Upper lobe of left lung (tissue), 6 donors: ENCODE measurements around the gene CC2D1B. TPM values are rescaled to one million over a fixed set of nuclear protein-coding genes. Genes with fewer than 3 reads are reported as not detected.

Source experiments
- ATAC-seq, 2 donors: fragments of 200-7000 bp; cut with Tn5 transposase; one replicate each; pipeline ENCODE4 v1.9.1; 2022; ENCODE audit warnings: mild to moderate bottlenecking in 2 of 2, moderate library complexity in 2 of 2; ENCODE audit not compliant: low FRiP score in 2 of 2
- DNase-seq, 2 donors: peaks; one replicate each; pipeline ENCODE4 v3.0.0-alpha.2; 2019 to 2020
- H3K27ac ChIP-seq, 4 donors: fragments of 200-600 bp; sonication (generic); one replicate each; pipeline ENCODE4 v1.5.1; 2016 to 2019
- H3K27me3 ChIP-seq, 4 donors: fragments of 200-600 bp; sonication (generic); one replicate each; pipeline ENCODE4 v1.5.1; 2017 to 2019
- H3K36me3 ChIP-seq, 4 donors: fragments of 200-600 bp; sonication (generic); one replicate each; pipeline ENCODE4 v1.5.1; 2016 to 2019
- H3K4me1 ChIP-seq, 4 donors: fragments of 200-600 bp; sonication (generic); one replicate each; pipeline ENCODE4 v1.5.1; 2018 to 2019
- H3K4me3 ChIP-seq, 4 donors: fragments of 200-600 bp; sonication (generic); one replicate each; pipeline ENCODE4 v1.5.1; 2017 to 2019; ENCODE audit warnings: mild to moderate bottlenecking in 2 of 4, moderate library complexity in 1 of 4
- H3K9me3 ChIP-seq, 4 donors: fragments of 200-600 bp; sonication (generic); one replicate each; pipeline ENCODE4 v1.5.1; 2018 to 2019
- EP300 ChIP-seq, 4 donors: sonication (generic); formaldehyde crosslinking; IDR thresholded peaks; one replicate each; pipeline ENCODE4 v1.5.1; 2017; ENCODE audit warnings: antibody characterized with exemption in 4 of 4, control low read depth in 2 of 4
- POLR2A ChIP-seq, 4 donors: fragments of 450-650 bp; IDR thresholded peaks; one replicate each; pipeline ENCODE4 v1.5.1; 2016 to 2017; ENCODE audit warnings: antibody characterized with exemption in 4 of 4, mild to moderate bottlenecking in 2 of 4
- POLR2AphosphoS5 ChIP-seq, 2 donors: sonication (generic); formaldehyde crosslinking; IDR thresholded peaks; one replicate each; pipeline ENCODE4 v1.5.1; 2017; ENCODE audit warnings: antibody characterized with exemption in 2 of 2
- WGBS, 2 donors: methylation state at CpG; one replicate each; pipeline ENCODE4 v1.1.5; 2017 to 2018; 5-methylcytosine and 5-hydroxymethylcytosine counted together
- total RNA-seq, 6 donors: library from RNA; depleted of rRNA in 4 of 6; stranded (reverse); fragments of >200 nt in 4 of 6; gene quantifications; one replicate each; pipeline versions ENCODE4 v1.1.0 to v1.2.1, GENCODE V29; 2016 to 2021
- TF ChIP-seq, protein P1 (sequence below), 6 experiments: fragments of 450-650 bp in 4 of 6; fragments of 200-600 bp in 2 of 6; sonication (generic) in 2 of 6; IDR thresholded peaks; one replicate each; pipeline ENCODE4 v1.5.1; 2016 to 2019; ENCODE audit warnings: antibody characterized with exemption in 6 of 6
- donor health status: DM: no; HTN: no; CAD: no; lungs with moderate emphysema.
- donor health status: DM: no; HTN: yes; CAD: no; lungs with severe emphysema.

CC2D1B gene
- total RNA-seq, 6 donors from 2014 or later, result 40.8 to 77.2 (median 63.3) TPM

DNA sequence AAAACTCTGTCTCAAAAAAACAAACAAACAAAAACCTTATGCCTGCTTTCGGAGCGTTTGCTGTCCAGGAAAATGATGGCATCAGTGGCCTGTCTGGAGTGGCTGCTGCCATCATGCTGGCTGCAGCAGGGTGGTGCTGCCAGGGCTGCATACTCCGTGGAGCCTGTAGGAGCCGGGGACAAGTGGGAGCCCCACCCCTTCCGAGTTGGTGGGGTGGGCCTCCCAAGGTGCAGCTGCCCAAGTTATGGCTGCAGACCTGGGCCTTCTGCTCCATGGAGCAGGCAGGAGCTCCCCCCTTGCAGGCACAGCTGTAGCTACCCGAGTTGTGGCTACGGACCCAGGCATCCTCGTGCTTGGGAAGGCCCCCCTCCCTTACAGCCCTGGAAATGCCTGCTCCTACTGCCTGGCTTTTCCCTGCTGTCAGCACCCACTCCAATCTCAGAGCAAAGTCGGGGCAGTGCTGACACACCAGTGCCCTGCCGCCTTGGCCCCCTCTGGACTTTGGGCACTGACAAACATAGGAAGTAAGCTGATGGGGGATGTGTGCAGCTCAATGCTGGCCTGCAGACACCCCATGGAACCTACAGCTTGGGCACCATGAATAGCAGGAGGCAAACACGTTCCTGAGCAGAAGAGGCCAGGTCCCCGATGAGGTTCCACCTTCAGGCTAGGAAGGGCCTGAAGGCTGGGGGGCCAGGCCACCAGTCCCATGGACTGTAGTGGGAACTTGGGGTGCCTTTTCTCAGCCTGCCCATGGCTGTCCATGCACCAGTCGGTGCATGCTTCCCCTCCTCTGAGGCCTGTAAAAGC, 60.4 kb downstream of the CC2D1B start:
- Histone ChIP-seq H3K9me3 (no peaks in the 10 kb centered on the region), H3K4me3 (no peak overlapping the region), H3K27me3 (no peaks in the 10 kb centered on the region), H3K36me3 (peaks cover 0 to 28% (median 3%) of the 10 kb centered on the region in 4 donors), H3K4me1 (no peaks in the 10 kb centered on the region), H3K27ac (no peak overlapping the region)
- DNase-seq, result peak in 1 of 2 donors; percentile 32
- no peak for ATAC-seq
- TF ChIP-seq POLR2AphosphoS5 (IDR thresholded peaks at IDR 0.05) (no peak), POLR2A (IDR thresholded peaks at IDR 0.05) (no peak), EP300 (IDR thresholded peaks at IDR 0.05) (no peak)
- TF ChIP-seq, protein P1, sequence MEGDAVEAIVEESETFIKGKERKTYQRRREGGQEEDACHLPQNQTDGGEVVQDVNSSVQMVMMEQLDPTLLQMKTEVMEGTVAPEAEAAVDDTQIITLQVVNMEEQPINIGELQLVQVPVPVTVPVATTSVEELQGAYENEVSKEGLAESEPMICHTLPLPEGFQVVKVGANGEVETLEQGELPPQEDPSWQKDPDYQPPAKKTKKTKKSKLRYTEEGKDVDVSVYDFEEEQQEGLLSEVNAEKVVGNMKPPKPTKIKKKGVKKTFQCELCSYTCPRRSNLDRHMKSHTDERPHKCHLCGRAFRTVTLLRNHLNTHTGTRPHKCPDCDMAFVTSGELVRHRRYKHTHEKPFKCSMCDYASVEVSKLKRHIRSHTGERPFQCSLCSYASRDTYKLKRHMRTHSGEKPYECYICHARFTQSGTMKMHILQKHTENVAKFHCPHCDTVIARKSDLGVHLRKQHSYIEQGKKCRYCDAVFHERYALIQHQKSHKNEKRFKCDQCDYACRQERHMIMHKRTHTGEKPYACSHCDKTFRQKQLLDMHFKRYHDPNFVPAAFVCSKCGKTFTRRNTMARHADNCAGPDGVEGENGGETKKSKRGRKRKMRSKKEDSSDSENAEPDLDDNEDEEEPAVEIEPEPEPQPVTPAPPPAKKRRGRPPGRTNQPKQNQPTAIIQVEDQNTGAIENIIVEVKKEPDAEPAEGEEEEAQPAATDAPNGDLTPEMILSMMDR (IDR thresholded peaks at IDR 0.05), result no peak
- 92 to 94% methylated on average over 6 to 10 of the region's 13 CpGs for WGBS, 2 donors

Other genes with a start within 250 kb of the CC2D1B start
- gene ZFYVE9, start 224.1 kb downstream of the CC2D1B start, total RNA-seq, result 10 to 100 TPM; 13.4 to 40.3 (median 19.6) TPM
- gene ORC1, start 38.2 kb upstream of the CC2D1B start, total RNA-seq, result 1 to 10 TPM in 2 of 6 donors, under 1 TPM in 4; 0.22 to 1.1 (median 0.96) TPM
- gene PRPF38A, start 38.4 kb upstream of the CC2D1B start, total RNA-seq, result 10 to 100 TPM in 5 of 6 donors, 1 to 10 TPM in 1; 2.7 to 39.6 (median 16.3) TPM
- gene TUT4, start 186.9 kb upstream of the CC2D1B start, total RNA-seq, result 10 to 100 TPM; 31.0 to 85.7 (median 55.4) TPM
- gene GPX7, start 236.2 kb upstream of the CC2D1B start, total RNA-seq, result 10 to 100 TPM in 1 of 6 donors, 1 to 10 TPM in 5; 4.3 to 11.5 (median 9.2) TPM